ENCODE data around the gene IFI27. TPM values are rescaled to one million over a fixed set of nuclear protein-coding genes. Genes with fewer than 3 reads are reported as not detected.
"Not testable (repeated sequence)": the region's sequence is repeated elsewhere in the genome, so short reads cannot be mapped to it uniquely, and the experiment has no call there.

Gene IFI27
- 100 to 1,000 TPM in 3 of 4 donors, 10 to 100 TPM in 1; 61.2 to 247 (median 175) TPM for total RNA-seq

GRCh38 chr14:94110552-94111181 lies at the start of gene IFI27:
Gene IFI27, plus strand, starts transcription at chr14:94110736.
- TF ChIP-seq POLR2A (IDR thresholded peaks at IDR 0.05) (peak in 1 of 2 donors; percentile 37), POLR2AphosphoS5 (IDR thresholded peaks at IDR 0.05) (peak; percentile 85), EP300 (IDR thresholded peaks at IDR 0.05) (no peak), CTCF (IDR thresholded peaks at IDR 0.05) (no peak)
- peak within 1 kb of the TSS; percentile 9 to 84 (median 79) for H3K27ac ChIP-seq
- peaks cover under 1% of the 10 kb centered on the region for H3K27me3 ChIP-seq
- H3K36me3 ChIP-seq, result no peaks in the 10 kb centered on the region
- H3K4me3 ChIP-seq, result peak within 1 kb of the TSS; percentile 8 to 49
- H3K4me1 ChIP-seq, result peaks cover 0 to 31% (median 17%) of the 10 kb centered on the region in 3 donors
- no peaks in the 10 kb centered on the region for H3K9me3 ChIP-seq
- peak; percentile 71 for ATAC-seq
- 33 to 57% methylated on average over 5 to 7 of the region's 14 CpGs for WGBS, 2 donors (ENCODE audit: low coverage in 1 of 2)

GRCh38 chr14:94062344-94062940 lies 48.1 kb upstream of the IFI27 start:
- no peak overlapping the region for H3K4me3 ChIP-seq
- WGBS, 2 donors (ENCODE audit: low coverage in 1 of 2), result 44 to 70% methylated on average over 4 to 6 of the region's 9 CpGs
- H3K36me3 ChIP-seq, result peaks cover 7 to 52% of the 10 kb centered on the region in 2 donors
- no peaks in the 10 kb centered on the region for H3K27me3 ChIP-seq
- no peak for ATAC-seq
- no peak overlapping the region for H3K27ac ChIP-seq
- no peaks in the 10 kb centered on the region for H3K9me3 ChIP-seq
- peaks cover 0 to 90% (median 23%) of the 10 kb centered on the region in 3 donors for H3K4me1 ChIP-seq
- TF ChIP-seq POLR2AphosphoS5 (IDR thresholded peaks at IDR 0.05), result no peak
- no peak for TF ChIP-seq CTCF (IDR thresholded peaks at IDR 0.05)
- TF ChIP-seq EP300 (IDR thresholded peaks at IDR 0.05), result no peak
- no peak for TF ChIP-seq POLR2A (IDR thresholded peaks at IDR 0.05)

- TF ChIP-seq EP300 (IDR thresholded peaks at IDR 0.05) (no peak), POLR2AphosphoS5 (IDR thresholded peaks at IDR 0.05) (no peak), CTCF (IDR thresholded peaks at IDR 0.05) (no peak), POLR2A (IDR thresholded peaks at IDR 0.05) (no peak)
- peaks cover 0 to 74% (median 23%) of the 10 kb centered on the region in 3 donors for H3K4me1 ChIP-seq
- ATAC-seq, result no peak
- 65% methylated on average over 4 of the region's 8 CpGs; no CpG with 5 or more reads in 1 of the 2 donors for WGBS, 2 donors (ENCODE audit: low coverage in 1 of 2)
- H3K4me3 ChIP-seq, result no peak overlapping the region
- H3K27me3 ChIP-seq, result no peaks in the 10 kb centered on the region
- peaks cover 4 to 14% of the 10 kb centered on the region in 2 donors for H3K36me3 ChIP-seq
- H3K9me3 ChIP-seq, result no peaks in the 10 kb centered on the region
- H3K27ac ChIP-seq, result peak overlapping the region in 1 of 4 donors; percentile 2
Observed at GRCh38 chr14:94066089-94066676, 44.4 kb upstream of the IFI27 start.

- not testable (repeated sequence) for H3K27me3 ChIP-seq, ATAC-seq, H3K9me3 ChIP-seq, H3K27ac ChIP-seq, H3K4me3 ChIP-seq
- Histone ChIP-seq H3K36me3 (peaks cover 0 to 23% of the 10 kb centered on the region in 2 donors), H3K4me1 (peaks cover 2 to 40% (median 3%) of the 10 kb centered on the region in 3 donors)
- 90 to 95% methylated on average over 3 of the region's 3 CpGs for WGBS, 2 donors (ENCODE audit: low coverage in 1 of 2)
Observed at GRCh38 chr14:94072076-94072475, 38.5 kb upstream of the IFI27 start.

- Histone ChIP-seq H3K9me3 (peaks cover 0 to 7% (median 0%) of the 10 kb centered on the region in 3 donors), H3K36me3 (peaks cover 0 to 42% of the 10 kb centered on the region in 2 donors), H3K4me3 (no peak overlapping the region), H3K27me3 (no peaks in the 10 kb centered on the region), H3K27ac (no peak overlapping the region), H3K4me1 (peaks cover 18 to 58% (median 19%) of the 10 kb centered on the region in 3 donors)
- TF ChIP-seq EP300 (IDR thresholded peaks at IDR 0.05) (no peak), POLR2AphosphoS5 (IDR thresholded peaks at IDR 0.05) (no peak), POLR2A (IDR thresholded peaks at IDR 0.05) (no peak), CTCF (IDR thresholded peaks at IDR 0.05) (no peak)
- no peak for ATAC-seq
- WGBS, 2 donors (ENCODE audit: low coverage in 1 of 2), result 89 to 97% methylated on average over 3 of the region's 3 CpGs
Observed at GRCh38 chr14:94074534-94074933, 36.0 kb upstream of the IFI27 start.

All from gastroesophageal sphincter (tissue), 4 donors.